ENCODE data around the gene PRR19.

DNA sequence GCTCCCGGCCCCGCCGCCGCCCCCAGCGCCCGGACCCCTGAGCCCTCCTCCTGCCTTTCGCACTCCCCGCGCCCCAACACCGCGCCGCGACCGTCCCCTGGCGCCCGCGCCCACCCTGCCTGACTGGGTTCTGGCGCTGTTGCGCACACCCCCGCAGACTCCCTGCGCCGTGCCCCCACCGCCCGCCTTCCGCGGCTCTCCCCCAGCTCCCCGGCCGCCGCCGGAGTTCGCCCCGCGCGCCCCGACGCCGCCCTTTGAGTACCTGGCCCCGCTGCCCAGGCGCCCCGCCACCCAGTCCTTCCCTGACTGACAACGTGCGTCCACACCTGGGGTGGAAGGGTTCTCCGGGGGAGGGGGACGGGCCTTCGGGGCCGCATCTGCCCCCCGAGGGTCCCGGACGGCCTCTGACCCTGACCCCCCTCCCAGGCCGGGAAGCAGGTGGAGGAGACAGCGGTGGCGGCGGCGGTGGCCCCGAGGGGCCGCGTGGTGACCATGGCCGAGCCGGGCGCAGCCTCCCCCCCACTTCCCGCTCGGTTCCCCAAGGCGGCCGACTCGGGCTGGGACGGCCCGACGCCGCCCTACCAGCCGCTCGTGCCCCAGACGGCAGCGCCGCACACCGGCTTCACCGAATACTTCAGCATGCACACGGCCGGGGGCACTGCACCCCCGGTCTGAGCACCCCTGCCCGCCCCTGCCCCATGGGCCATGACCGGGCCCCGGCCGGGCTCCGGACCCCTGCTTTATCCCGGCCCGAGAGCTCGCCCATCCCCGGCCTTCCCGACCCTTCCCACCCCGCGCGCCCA lies 22.1 kb downstream of the PRR19 start:
- no peak for TF ChIP-seq POLR2AphosphoS5 (IDR thresholded peaks at IDR 0.05)
- TF ChIP-seq, protein P1, sequence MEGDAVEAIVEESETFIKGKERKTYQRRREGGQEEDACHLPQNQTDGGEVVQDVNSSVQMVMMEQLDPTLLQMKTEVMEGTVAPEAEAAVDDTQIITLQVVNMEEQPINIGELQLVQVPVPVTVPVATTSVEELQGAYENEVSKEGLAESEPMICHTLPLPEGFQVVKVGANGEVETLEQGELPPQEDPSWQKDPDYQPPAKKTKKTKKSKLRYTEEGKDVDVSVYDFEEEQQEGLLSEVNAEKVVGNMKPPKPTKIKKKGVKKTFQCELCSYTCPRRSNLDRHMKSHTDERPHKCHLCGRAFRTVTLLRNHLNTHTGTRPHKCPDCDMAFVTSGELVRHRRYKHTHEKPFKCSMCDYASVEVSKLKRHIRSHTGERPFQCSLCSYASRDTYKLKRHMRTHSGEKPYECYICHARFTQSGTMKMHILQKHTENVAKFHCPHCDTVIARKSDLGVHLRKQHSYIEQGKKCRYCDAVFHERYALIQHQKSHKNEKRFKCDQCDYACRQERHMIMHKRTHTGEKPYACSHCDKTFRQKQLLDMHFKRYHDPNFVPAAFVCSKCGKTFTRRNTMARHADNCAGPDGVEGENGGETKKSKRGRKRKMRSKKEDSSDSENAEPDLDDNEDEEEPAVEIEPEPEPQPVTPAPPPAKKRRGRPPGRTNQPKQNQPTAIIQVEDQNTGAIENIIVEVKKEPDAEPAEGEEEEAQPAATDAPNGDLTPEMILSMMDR (IDR thresholded peaks at IDR 0.05 in 8 of 11, conservative IDR thresholded peaks at IDR 0.05 in 3 of 11): no peak
